ENCODE results near the gene WIPF2.

DNA sequence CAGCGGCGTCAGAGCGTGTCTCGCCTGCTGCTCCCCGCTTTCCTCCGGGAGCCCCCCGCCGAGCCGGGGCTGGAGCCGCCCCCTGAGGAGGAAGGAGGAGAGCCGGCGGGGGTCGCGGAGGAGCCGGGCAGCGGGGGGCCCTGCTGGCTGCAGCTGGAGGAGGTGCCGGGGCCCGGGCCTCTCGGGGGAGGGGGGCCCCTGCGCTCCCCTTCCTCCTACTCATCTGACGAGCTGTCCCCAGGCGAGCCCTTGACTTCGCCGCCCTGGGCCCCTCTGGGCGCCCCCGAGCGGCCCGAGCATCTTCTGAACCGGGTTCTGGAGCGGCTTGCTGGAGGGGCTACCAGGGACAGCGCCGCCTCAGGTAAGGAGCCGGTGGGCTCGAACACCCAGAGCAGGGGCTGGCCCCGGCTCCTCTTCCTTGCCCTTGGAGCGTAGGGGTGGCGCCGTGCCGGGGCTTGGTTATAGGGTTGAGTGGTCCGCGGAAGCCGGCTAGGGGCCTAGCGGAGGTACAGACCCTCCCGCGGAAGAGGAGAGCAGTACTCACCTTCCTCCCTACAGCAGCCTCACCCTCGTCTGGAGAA is 41.0 kb upstream of the WIPF2 start:
- TF ChIP-seq, protein P1, sequence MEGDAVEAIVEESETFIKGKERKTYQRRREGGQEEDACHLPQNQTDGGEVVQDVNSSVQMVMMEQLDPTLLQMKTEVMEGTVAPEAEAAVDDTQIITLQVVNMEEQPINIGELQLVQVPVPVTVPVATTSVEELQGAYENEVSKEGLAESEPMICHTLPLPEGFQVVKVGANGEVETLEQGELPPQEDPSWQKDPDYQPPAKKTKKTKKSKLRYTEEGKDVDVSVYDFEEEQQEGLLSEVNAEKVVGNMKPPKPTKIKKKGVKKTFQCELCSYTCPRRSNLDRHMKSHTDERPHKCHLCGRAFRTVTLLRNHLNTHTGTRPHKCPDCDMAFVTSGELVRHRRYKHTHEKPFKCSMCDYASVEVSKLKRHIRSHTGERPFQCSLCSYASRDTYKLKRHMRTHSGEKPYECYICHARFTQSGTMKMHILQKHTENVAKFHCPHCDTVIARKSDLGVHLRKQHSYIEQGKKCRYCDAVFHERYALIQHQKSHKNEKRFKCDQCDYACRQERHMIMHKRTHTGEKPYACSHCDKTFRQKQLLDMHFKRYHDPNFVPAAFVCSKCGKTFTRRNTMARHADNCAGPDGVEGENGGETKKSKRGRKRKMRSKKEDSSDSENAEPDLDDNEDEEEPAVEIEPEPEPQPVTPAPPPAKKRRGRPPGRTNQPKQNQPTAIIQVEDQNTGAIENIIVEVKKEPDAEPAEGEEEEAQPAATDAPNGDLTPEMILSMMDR (optimal IDR thresholded peaks at IDR 0.05 in 1 of 3, IDR thresholded peaks at IDR 0.05 in 1 of 3, conservative IDR thresholded peaks at IDR 0.05 in 1 of 3; ENCODE audit: extremely low read depth in 1 of 3, insufficient read depth in 2 of 3, low read length in 3 of 3), result peak in 1 of 3 experiments; percentile 7
- TF ChIP-seq EZH2 (IDR thresholded peaks at IDR 0.05; ENCODE audit: low read length), result no peak

All from keratinocyte (primary cell).